ENCODE data around the gene PCGF3.
A peak's percentile ranks its signal among the peaks of the same experiment; 100 is the strongest.

Gene PCGF3, protein sequence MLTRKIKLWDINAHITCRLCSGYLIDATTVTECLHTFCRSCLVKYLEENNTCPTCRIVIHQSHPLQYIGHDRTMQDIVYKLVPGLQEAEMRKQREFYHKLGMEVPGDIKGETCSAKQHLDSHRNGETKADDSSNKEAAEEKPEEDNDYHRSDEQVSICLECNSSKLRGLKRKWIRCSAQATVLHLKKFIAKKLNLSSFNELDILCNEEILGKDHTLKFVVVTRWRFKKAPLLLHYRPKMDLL

DNA sequence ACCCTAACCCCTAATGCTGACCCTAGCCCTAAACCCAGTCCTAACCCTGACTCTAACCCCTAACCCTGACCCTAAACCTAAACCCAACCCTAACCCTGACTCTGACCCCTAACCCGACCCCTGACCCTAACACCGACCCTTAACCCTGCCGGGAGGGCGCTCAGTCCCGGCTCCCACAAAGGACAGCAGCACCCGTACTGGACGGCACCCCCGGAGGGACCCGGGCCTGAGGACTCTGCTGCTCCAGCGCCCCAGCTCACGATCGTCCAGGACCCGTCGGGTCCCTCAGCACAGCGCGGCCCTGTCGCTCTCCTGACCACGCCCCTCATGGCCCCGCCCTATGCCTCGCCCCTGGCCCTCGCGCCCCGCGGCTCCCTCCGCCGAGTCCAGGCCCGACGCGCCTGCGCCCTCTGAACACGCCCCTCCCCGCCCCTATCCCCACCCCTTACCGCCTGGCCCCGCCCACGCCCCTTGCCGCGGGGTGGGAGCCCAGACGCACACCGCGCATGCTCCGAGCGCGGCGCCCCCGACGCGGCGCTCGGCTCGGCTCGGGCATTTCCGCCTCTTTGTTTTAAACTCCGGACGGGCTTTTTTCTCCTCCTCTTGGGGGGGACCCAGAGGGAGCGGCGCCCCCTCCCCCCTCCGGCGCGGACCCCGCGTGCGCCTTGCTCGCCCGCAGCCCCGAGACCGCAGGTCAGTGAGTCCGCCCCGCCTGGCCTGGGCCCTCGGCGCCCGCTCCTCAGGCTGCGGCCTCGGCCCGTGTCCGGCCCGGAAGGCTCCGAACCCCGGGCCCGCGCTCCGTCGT lies at the start of gene PCGF3:
TSS of gene PCGF3 (plus strand) at position 555 of the 805 bp plus-strand sequence. CDS start 27,849 bp downstream, outside the sequence.
- DNase-seq (ENCODE audit: low read depth), result peak; percentile 47

DNA sequence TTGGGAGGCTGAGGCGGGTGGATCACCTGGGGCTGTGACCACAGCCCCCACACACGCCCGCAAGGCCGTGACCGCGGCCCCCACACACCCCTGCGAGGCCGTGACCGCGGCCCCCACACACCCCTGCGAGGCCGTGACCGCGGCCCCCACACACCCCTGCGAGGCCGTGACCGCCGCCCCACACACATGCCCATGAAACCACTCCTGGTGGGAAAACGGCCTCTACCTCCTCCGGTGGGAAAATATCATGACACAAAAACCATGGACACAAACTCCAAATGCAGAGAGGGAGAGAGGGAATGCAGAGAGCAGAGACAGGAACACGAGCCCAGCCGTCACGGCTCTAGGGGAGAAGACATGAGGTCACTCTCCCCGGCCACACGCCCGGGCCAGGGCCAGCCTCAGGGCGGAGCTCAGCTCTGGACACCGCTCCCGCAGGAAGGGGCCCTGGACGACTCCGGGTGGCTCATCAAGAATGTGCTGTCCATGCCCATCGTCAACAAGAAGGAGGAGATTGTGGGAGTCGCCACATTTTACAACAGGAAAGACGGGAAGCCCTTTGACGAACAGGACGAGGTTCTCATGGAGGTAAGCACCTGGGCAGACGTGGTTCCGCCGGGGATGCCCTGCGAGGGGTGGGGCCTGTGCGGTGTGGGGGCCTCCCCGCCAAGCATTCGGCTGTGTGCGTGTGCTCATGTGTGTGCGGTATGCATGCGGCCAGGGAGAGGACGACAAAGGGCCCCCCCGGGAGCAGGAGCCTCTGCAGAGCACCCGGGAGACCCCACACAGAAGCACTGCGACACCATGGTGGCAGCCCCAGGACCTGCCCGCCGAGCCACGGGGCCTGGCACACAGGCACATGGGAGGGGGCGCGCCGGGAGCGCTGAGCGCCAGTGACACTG lies 48.9 kb upstream of the PCGF3 start:
- no peak for DNase-seq (ENCODE audit: low read depth)

DNA sequence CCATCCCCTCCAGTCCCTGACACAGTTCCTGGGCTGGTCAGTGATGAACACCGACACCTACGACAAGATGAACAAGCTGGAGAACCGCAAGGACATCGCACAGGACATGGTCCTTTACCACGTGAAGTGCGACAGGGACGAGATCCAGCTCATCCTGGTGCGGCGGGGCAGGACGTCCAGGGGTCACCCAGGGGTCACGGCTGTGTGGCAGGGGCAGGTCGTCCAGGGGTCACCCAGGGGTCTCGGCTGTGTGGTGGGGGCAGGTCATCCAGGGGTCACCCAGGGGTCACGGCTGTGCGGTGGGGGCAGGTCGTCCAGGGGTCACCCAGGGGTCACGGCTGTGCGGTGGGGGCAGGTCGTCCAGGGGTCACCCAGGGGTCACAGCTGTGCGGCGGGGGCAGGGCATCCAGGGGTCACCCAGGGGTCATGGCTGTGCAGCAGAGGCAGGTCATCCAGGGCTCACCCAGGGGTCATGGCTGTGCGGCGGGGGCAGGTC lies 48.2 kb upstream of the PCGF3 start:
- DNase-seq (ENCODE audit: low read depth), result no peak

DNA sequence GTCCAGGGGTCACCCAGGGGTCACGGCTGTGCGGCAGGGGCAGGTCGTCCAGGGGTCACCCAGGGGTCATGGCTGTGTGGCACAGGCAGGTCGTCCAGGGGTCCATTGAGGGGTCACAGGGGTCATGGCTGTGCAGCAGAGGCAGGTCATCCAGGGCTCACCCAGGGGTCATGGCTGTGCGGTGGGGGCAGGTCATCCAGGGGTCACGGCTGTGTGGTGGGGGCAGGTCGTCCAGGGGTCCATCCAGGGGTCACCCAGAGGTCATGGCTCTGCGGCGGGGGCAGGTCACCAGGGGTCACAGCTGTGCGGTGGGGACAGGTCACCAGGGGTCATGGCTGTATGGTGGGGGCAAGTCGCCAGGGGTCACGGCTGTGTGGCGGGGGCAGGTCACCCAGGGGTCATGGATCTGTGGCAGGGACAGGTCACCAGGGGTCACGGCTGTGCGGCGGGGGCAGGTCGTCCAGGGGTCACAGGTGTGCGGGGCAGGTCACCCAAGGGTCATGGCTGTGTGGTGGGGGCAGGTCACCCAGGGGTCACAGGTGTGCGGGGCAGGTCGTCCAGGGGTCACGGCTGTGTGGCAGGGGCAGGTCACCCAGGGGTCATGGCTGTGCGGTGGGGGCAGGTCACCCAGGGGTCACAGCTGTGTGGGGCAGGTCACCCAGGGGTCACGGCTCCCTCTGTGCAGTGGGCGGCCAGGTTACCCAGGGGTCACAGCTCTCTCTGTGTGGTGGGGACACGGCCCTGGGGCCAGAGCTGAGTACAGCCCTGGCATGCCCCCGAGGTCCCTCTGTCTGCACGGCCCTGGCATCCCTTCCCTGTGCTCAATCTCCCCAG lies 47.6 kb upstream of the PCGF3 start:
- DNase-seq (ENCODE audit: low read depth), result no peak

DNA sequence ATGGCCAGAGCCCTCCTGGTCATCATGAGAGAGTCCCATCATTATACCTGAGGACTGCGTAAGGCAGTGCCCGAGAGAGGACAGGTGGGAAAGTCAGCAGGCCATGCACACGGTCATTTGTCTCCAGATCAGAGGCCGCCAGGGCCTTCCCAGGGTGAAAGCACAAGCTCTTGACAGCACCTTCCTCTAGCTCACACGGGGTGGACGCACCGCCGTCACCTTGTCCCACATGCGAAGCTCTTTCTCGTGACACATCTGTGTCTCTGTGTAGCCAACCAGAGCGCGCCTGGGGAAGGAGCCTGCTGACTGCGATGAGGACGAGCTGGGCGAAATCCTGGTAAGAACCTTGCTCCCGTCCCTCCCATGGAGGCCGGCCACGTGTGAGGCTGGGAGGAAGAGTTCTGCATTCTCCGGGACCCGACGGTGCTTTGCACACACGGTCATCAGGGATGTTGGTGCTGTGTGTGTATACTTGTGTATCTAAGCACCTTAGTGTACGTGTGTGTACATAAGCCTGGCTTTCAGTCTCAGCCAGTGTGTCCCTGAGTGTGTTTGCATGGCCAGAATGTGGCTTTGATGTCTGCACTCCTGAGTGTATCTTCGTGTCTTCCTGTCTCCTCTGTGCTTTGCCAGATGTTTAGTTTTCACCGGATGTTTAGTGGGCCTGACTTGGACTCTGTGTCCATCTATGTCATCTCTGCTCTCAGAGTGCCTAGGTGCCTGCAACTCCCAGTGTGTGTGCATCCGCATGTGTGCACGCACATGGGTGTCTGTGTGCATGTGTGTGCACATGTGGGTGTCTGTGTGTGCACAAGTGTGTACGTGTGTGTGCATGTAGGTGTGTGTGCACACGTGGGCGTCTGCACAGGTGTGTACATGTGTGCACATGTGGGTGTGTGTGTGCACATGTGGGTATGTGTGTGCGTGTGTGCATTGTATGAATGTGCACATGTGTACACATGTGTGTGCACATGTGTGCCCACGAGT lies 46.7 kb upstream of the PCGF3 start:
- DNase-seq (ENCODE audit: low read depth), result no peak

DNA sequence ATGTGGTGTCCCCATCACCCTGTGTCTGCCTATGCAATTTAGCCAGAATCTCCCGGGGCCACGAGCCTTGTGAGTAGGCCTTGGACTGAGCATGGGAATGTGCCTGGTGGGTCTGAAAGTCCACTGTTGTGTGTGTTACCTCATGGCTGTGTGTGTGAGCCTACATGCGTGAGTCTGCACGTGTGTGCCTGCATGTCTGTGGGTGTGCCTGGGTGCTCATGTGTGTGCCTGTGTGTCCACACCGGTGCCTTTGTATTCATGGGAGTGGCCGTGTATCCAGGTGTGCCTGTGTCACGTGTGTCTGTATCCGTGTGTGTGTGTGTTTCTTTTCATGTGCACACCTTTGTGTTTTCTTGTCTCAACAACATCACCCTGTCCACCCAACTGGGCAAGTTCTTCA lies 45.8 kb upstream of the PCGF3 start:
- DNase-seq (ENCODE audit: low read depth), result no peak

DNA sequence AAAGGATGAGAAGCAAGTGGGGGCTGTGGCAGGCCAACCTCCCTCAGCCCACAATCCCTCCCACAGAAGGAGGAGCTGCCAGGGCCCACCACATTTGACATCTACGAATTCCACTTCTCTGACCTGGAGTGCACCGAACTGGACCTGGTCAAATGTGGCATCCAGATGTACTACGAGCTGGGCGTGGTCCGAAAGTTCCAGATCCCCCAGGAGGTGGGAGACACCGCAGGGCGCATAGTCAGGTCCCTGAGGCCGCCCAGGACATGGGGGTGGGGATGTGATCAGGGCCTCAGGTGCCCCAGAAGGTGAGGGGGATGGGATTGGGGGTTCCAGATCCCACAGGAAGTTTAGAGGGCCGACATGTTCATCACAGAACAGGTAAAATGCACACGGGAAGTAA lies 45.2 kb upstream of the PCGF3 start:
- no peak for DNase-seq (ENCODE audit: low read depth)

DNA sequence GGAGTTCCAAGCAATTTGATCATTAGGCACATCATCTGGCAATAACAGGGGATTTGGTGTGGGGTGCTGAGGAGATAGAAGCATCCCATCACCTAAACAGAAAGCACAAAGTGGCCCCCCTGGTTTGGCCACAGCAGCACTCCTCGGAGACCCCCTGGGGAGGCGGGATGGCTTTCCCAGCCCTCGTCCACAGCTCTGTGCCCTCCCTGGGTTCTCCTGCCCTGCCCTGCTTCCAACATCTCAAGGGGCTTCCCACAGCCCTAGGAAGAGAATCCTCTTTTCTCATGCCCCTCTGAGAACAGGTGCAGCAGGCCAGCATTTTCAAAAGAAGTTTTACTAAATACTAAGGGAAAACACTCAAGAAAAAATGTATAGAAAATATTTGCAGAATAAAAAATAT lies 44.4 kb upstream of the PCGF3 start:
- no peak for DNase-seq (ENCODE audit: low read depth)

DNA sequence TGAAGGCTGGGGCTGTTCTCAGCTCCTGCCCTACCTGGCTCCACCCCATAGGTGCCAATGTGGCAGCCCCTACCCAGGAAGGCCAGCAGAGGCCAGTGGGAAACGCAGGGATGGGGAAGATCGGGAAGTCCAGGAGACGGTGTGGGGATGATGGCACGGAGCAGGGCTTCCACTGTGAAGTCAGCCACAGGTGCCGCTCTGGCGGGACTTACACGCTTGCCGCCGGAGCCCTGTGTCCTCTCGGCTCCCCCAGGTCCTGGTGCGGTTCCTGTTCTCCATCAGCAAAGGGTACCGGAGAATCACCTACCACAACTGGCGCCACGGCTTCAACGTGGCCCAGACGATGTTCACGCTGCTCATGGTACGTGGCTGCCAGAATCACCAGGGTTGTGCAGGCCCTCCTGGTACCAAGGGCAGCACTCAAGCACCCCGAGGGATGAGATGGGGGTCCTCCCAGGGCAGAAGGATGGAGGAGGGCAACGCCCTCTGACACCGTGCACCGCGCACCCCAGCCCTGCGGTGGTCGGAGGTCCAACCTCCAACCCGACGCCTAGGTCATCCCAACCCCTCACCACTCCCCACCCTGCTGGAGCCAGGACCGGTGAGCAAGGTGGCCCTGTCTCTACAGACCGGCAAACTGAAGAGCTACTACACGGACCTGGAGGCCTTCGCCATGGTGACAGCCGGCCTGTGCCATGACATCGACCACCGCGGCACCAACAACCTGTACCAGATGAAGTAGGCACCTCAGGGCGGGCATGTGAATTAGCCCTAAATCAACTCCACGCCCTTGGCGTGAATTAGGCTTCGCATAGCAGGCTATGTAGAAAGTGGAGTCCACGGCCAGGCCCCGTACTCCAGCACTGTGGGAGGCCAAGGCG lies 43.5 kb upstream of the PCGF3 start:
- DNase-seq (ENCODE audit: low read depth), result no peak

DNA sequence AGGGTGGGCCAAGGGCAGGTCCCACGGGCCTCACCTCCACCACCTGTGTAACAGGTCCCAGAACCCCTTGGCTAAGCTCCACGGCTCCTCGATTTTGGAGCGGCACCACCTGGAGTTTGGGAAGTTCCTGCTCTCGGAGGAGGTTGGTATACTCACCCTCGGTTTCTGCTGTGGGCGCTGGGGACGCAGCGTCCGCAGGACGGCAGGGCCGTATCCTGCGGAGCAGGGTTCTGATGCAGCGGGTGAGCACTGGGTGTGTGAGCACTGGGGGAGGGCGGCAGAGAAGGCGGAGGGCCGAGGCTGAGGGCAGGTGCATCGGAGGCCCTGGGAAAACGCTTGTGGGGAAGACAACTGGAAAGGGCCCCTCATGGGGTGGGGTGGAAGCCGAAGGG lies 42.6 kb upstream of the PCGF3 start:
- DNase-seq (ENCODE audit: low read depth), result no peak

DNA sequence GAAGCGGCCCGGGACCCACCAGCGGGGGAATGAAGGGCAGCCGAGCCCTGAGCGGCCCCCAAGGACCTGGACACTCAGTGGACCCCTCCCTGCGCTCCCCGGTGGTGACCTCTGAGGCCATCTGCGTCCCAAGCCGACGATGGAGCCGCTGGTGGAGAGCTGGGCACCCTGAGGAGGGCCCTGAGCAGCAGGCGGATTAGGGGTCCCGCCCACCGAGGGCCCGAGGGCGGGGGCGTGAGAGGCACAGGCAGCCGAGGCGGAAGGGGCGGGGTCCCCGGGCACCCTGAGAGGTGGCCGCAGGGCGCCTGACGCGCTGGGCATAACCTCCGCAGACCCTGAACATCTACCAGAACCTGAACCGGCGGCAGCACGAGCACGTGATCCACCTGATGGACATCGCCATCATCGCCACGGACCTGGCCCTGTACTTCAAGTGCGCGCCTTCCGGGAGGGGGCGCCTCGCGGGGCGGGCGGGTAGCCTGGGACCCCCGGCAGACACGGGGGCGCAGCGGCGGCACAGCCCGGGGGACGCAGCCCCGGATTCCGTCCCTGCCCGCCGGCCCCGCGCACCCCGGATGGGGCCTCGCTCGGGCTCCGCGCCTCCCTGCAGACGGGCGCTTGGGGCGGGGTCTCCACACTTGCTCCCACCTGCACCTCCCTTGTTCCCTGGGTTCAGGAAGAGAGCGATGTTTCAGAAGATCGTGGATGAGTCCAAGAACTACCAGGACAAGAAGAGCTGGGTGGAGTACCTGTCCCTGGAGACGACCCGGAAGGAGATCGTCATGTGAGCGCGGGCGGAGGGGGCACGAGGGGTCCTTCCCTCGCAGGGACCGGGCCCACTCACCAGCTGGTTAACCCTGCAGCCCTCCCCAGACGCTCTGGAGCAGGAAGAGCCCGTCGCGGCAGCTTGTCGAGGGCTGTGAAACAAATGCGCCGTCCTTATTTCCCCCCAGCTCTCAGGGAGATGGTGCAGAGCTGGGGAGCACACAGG lies 41.9 kb upstream of the PCGF3 start:
- no peak for DNase-seq (ENCODE audit: low read depth)

DNA sequence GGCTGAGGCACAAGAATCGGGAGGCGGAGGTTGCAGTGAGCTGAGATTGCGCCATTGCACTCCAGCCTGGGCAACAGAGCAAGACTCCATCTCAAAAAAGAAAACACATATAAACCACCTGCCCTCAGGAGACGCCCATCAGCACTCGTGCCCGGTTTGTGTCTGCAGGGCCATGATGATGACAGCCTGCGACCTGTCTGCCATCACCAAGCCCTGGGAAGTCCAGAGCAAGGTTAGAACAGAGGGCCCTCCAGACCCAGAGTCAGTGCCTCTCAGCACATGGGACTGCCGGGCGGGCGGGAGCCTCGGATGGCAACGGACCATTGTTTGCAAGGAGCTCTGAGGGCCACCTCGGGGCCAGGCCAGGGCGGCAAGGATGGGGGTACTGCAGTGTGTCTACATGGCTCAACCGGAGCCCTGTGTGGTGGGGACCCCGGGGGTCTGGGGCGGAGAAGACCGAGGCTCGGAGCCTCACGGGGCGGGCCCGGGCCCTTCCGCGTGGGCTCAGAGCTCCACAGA lies 40.9 kb upstream of the PCGF3 start:
- DNase-seq (ENCODE audit: low read depth), result no peak

DNA sequence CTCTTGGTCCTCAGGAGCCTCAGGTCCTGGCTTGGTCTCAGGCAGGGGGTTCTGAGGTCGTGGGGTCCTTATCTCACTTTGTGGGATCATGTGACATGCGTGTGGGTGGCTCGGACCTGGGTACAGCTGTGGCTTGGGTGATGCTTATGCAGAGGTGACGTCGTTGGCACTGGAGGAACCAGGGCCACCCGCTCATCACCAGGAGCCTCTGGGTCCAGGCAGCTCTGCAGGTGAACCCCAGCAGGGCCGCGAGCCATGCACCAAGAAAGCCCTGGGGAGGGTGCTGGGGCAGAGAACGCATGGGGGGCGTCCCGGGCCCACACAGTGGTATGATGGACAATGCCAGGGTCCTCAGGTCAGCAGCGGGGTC lies 40.3 kb upstream of the PCGF3 start:
- no peak for DNase-seq (ENCODE audit: low read depth)

DNA sequence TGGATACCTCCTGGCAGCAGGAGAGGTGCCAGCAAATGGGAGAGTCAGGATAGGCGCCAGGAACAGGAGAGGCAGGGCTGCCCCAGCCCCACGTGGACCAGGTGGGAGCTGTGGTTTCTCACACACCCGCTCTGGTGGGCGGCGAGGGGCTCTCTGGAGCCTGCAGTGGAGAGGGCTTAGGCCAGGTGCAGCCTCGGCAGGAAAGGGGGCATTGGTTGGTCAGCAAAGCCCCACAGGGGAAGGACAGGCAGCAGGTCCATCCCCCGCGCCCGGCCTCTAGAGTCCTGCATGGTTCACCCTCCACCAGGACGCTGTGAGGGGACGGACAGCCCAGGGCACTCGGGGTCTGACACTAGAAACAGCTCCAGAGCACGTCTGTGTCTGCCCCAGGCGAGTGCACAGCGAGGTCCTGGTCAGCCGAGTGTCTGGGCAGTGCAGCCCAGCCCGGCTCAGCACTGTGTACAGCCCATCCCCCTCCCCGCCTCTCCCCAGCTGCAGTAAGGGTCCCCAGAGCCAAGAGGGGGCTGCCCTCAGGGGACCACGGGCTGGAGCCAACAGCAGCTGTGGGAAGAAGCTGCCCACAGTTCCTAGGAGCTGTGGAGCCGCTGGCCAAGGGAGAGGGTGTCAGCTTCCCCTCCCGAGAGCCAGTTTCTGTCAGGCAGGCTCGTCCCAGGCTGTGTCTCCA lies 39.7 kb upstream of the PCGF3 start:
- no peak for DNase-seq (ENCODE audit: low read depth)

DNA sequence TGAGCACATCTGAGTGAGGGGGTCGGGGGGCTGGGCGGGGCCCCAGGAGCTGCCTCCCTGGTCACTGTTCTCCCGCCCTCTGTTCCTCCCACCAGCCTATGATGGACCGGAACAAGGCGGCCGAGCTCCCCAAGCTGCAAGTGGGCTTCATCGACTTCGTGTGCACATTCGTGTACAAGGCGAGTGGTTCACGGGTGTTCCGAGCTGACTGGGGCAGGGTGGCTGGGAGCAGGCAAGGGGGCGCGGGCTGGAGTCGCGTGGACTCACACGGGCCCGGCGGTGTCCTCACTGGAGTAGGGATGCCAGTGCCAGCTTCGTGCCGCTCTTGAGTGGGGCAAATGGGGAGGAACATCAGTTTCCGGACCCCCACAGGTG lies 39.2 kb upstream of the PCGF3 start:
- no peak for DNase-seq (ENCODE audit: low read depth)

DNA sequence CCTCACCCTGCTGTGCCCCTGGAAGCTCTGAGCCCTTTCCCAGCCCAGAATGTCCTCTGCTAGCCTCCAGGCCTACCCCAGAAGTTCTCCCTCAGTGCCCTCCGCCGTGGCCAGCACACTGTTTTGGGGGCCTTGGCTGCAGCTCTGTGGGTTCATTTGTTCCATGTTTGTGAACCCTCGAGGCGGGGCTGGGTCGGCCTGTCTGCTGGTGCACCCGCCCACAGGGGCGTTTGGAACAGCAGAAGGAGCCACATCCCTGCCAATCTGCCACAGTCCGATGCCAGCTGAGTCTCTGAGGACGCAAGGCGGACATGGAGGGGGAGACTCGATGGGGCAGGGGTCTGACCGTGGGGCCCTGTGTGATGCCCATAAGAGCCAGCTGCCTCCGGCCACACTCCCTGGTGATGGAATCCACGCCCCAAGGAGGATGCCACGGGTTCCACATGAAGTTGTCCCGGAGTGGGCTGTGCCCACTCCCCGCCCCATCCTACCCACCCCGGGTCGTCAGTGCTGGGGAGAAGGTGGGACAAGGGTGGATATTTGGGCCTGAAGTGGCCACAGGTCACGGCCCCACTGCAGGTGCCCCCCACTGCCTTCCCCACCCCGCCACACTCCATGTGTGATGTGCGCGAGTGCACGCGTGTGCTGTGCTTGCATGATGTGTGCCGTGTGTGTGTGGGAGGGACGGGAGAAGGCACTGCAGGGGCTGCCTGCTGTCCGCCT lies 38.6 kb upstream of the PCGF3 start:
- DNase-seq (ENCODE audit: low read depth), result no peak

DNA sequence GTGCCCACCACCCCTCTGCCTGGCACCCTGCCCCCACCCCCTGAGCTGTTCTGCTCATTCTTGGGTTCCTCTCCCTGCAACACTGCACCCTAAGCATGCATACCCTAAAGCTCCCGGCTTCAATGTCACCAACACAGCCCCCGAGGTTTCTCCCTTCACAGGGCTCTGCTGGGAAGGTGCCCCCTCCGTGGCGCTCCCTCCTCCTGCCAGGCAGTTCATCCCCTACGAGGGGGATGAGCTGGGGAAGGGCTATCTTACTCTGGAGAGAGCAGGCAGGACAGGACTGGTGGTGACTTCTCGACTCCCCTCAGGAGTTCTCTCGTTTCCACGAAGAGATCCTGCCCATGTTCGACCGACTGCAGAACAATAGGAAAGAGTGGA lies 38.1 kb upstream of the PCGF3 start:
- DNase-seq (ENCODE audit: low read depth), result no peak

Measured in HS-27A (cell line).